HS-5 (cell line): Measurements from ENCODE around the gene TCEANC2.
"Not testable (repeated sequence)": the region's sequence is repeated elsewhere in the genome, so short reads cannot be mapped to it uniquely, and the experiment has no call there.

Experiments
- DNase-seq: peaks from one replicate; pipeline ENCODE4 v3.0.0-alpha.2; 2012; ENCODE audit warnings: low read depth

TCEANC2 gene

GRCh38 chr1:54086754-54087153 lies 33.3 kb downstream of the TCEANC2 start:
- no peak for DNase-seq

GRCh38 chr1:54088385-54088784 lies 35.0 kb downstream of the TCEANC2 start:
- DNase-seq = no peak

GRCh38 chr1:54091666-54092065 lies 38.3 kb downstream of the TCEANC2 start:
- DNase-seq = no peak

- DNase-seq = no peak
Observed at GRCh38 chr1:54094001-54094729, 40.8 kb downstream of the TCEANC2 start.

GRCh38 chr1:54094730-54095105 lies 41.3 kb downstream of the TCEANC2 start:
- not testable (repeated sequence) for DNase-seq

- DNase-seq = no peak
Observed at GRCh38 chr1:54095546-54096226, 42.3 kb downstream of the TCEANC2 start.

- DNase-seq = no peak
Observed at GRCh38 chr1:54096227-54096876, 42.9 kb downstream of the TCEANC2 start.

- DNase-seq = no peak
Observed at GRCh38 chr1:54096877-54097240, 43.5 kb downstream of the TCEANC2 start.

- DNase-seq = no peak
Observed at GRCh38 chr1:54099061-54099610, 45.7 kb downstream of the TCEANC2 start.

- DNase-seq = no peak
Observed at GRCh38 chr1:54100500-54100899, 47.1 kb downstream of the TCEANC2 start.

- no peak for DNase-seq
Observed at GRCh38 chr1:54103414-54103813, 50.0 kb downstream of the TCEANC2 start.

- DNase-seq = not testable (repeated sequence)
Observed at GRCh38 chr1:54104613-54105012, 51.2 kb downstream of the TCEANC2 start.

- no peak for DNase-seq
Observed at GRCh38 chr1:54105080-54105479, 51.7 kb downstream of the TCEANC2 start.

GRCh38 chr1:54105736-54106269 lies 52.4 kb downstream of the TCEANC2 start:
- DNase-seq = no peak

GRCh38 chr1:54107131-54107530 lies 53.7 kb downstream of the TCEANC2 start:
- DNase-seq = no peak

- no peak for DNase-seq
Observed at GRCh38 chr1:54108156-54108555, 54.7 kb downstream of the TCEANC2 start.

- DNase-seq = no peak
Observed at GRCh38 chr1:54109129-54110090, 56.0 kb downstream of the TCEANC2 start.

- DNase-seq = no peak
Observed at GRCh38 chr1:54110996-54111395, 57.6 kb downstream of the TCEANC2 start.

- DNase-seq = no peak
Observed at GRCh38 chr1:54111624-54112023, 58.2 kb downstream of the TCEANC2 start.

- no peak for DNase-seq
Observed at GRCh38 chr1:54112027-54112426, 58.6 kb downstream of the TCEANC2 start.

GRCh38 chr1:54112705-54113368 lies 59.4 kb downstream of the TCEANC2 start:
- DNase-seq = no peak
